ENCODE results near the gene ZHX3.
A peak's percentile ranks its signal among the peaks of the same experiment; 100 is the strongest.

The ZHX3 gene

GRCh38 chr20:41352666-41353065, 35.1 kb upstream of the ZHX3 start:
- DNase-seq, result no peak

GRCh38 chr20:41352106-41352505, 34.6 kb upstream of the ZHX3 start:
- DNase-seq, result no peak

GRCh38 chr20:41350408-41350962, 33.0 kb upstream of the ZHX3 start:
- DNase-seq, result no peak

- no peak for DNase-seq
These were observed 32.4 kb upstream of the ZHX3 start for GRCh38 chr20:41349943-41350342.

GRCh38 chr20:41349266-41349665, 31.7 kb upstream of the ZHX3 start:
- no peak for DNase-seq

- DNase-seq, result no peak
These were observed 31.1 kb upstream of the ZHX3 start for GRCh38 chr20:41348430-41349172.

GRCh38 chr20:41347523-41348429, 30.2 kb upstream of the ZHX3 start:
- no peak for DNase-seq

- DNase-seq, result no peak
These were observed 28.2 kb upstream of the ZHX3 start for GRCh38 chr20:41345729-41346067.

- no peak for DNase-seq
These were observed 27.6 kb upstream of the ZHX3 start for GRCh38 chr20:41344938-41345728.

- DNase-seq, result no peak
These were observed 26.9 kb upstream of the ZHX3 start for GRCh38 chr20:41344477-41344876.

GRCh38 chr20:41342474-41343464, 25.2 kb upstream of the ZHX3 start:
- no peak for DNase-seq

- peak; percentile 18 for DNase-seq
These were observed 23.0 kb upstream of the ZHX3 start, which contains the start of gene LPIN3 for GRCh38 chr20:41340327-41341055. TSS of gene LPIN3 (plus strand) at chr20:41340821. CDS start at chr20:41345804, 4,983 bp downstream.

- peak; percentile 71 for DNase-seq
These were observed 22.4 kb upstream of the ZHX3 start for GRCh38 chr20:41339957-41340326.

- DNase-seq, result no peak
These were observed 19.4 kb upstream of the ZHX3 start for GRCh38 chr20:41336711-41337492.

- DNase-seq, result no peak
These were observed 18.1 kb upstream of the ZHX3 start for GRCh38 chr20:41335591-41335990.

GRCh38 chr20:41334443-41335421, 17.2 kb upstream of the ZHX3 start:
- no peak for DNase-seq

- DNase-seq, result no peak
These were observed 16.5 kb upstream of the ZHX3 start for GRCh38 chr20:41334036-41334435.

GRCh38 chr20:41331731-41332130, 14.2 kb upstream of the ZHX3 start:
- no peak for DNase-seq

GRCh38 chr20:41330941-41331340, 13.4 kb upstream of the ZHX3 start:
- DNase-seq, result no peak

Data from CD4-positive, alpha-beta T cell treated with Interleukin-4 for 4 hours (primary cell).